H1 (cell line): ENCODE measurements around the gene LRRC49. TPM values are rescaled to one million over a fixed set of nuclear protein-coding genes. Genes with fewer than 3 reads are reported as not detected.

ENCODE experiments used
- CTCF ChIA-PET: fragments of 300-600 bp; sonication (Branson Sonifier 250); formaldehyde crosslinking; loops from one replicate; lab custom pipeline; 2021; ENCODE audit not compliant: partially characterized antibody; lab: Charles Lee
- POLR2A ChIA-PET: fragments of 300-600 bp; sonication (Branson Sonifier 250); formaldehyde crosslinking; loops from one replicate; lab custom pipeline; 2021; ENCODE audit warnings: inconsistent platforms; ENCODE audit not compliant: partially characterized antibody; lab: Charles Lee
- DNase-seq, 2 experiments: peaks; one replicate each; pipeline versions ENCODE4 v3.0.0 to v3.0.0-alpha.2; 2010 to 2022; ENCODE audit warnings: low spot score in 2 of 2, low read depth in 1 of 2, mixed read lengths in 1 of 2
- FAIRE-seq: peaks from 2 replicates; lab custom pipeline; 2011; peaks lifted over from hg19 to GRCh38; lab: Jason Lieb, UNC
- H2AFZ ChIP-seq: 2 replicates; pipeline ENCODE4 v1.8.1; 2012; ENCODE audit warnings: low read length, inconsistent platforms
- H2AK5ac ChIP-seq: 2 replicates; pipeline ENCODE4 v1.6.1; 2013; ENCODE audit warnings: low read depth, low read length
- H2BK120ac ChIP-seq: replicated peaks from 2 replicates; pipeline ENCODE3; 2013; ENCODE audit warnings: low read depth, low read length, inconsistent platforms
- H2BK12ac ChIP-seq: 2 replicates; pipeline ENCODE4 v1.6.1; 2013; ENCODE audit warnings: low read depth, low read length
- H2BK15ac ChIP-seq: 2 replicates; pipeline ENCODE4 v1.6.1; 2013; ENCODE audit warnings: low read length
- H2BK20ac ChIP-seq: 2 replicates; pipeline ENCODE4 v1.6.1; 2013; ENCODE audit warnings: low read length
- H2BK5ac ChIP-seq: 2 replicates; pipeline ENCODE4 v1.6.1; 2013; ENCODE audit warnings: low read depth, low read length
- H3K14ac ChIP-seq: 2 replicates; pipeline ENCODE4 v1.6.1; 2013; ENCODE audit warnings: inconsistent platforms; ENCODE audit not compliant: insufficient read length
- H3K18ac ChIP-seq: 2 replicates; pipeline ENCODE4 v1.6.1; 2013; ENCODE audit warnings: low read length; ENCODE audit errors: extremely low read depth
- H3K23ac ChIP-seq: 2 replicates; pipeline ENCODE4 v1.6.1; 2013; ENCODE audit warnings: inconsistent platforms; ENCODE audit not compliant: insufficient read length
- H3K23me2 ChIP-seq: 2 replicates; pipeline ENCODE4 v1.6.1; 2013; ENCODE audit warnings: low read depth, low read length
- H3K27ac ChIP-seq: 2 replicates; pipeline ENCODE4 v1.6.1; 2011; ENCODE audit warnings: low read depth, low read length, inconsistent platforms
- H3K27me3 ChIP-seq, 4 experiments: replicated peaks in 1 of 4; 1 replicate in 1 of 4; 2 replicates in 3 of 4; pipeline versions ENCODE4 v1.6.1 to v1.8.1; 2011 to 2013; ENCODE audit warnings: low read length in 3 of 4, mild to moderate bottlenecking in 3 of 4, inconsistent platforms in 2 of 4, mixed read lengths in 2 of 4, moderate library complexity in 1 of 4; ENCODE audit not compliant: control insufficient read depth in 3 of 4, insufficient read depth in 3 of 4; ENCODE audit errors: extremely low read depth in 1 of 4
- H3K36me3 ChIP-seq, 4 experiments: 2 replicates each; pipeline versions ENCODE4 v1.6.1 to v1.8.1; 2011 to 2013; ENCODE audit warnings: mild to moderate bottlenecking in 4 of 4, low read length in 3 of 4, moderate library complexity in 2 of 4, control low read depth in 1 of 4, inconsistent platforms in 1 of 4; ENCODE audit not compliant: insufficient read depth in 4 of 4, control insufficient read depth in 2 of 4
- H3K4ac ChIP-seq: replicated peaks from 2 replicates; pipeline ENCODE3; 2013; ENCODE audit warnings: low read length, low read depth, mixed read lengths, inconsistent platforms; ENCODE audit not compliant: insufficient read length
- H3K4me1 ChIP-seq, 4 experiments: replicated peaks in 1 of 4; 1 replicate in 1 of 4; 2 replicates in 3 of 4; pipeline versions ENCODE4 v1.6.1 to v1.8.1; 2011 to 2013; ENCODE audit warnings: low read length in 3 of 4, inconsistent platforms in 2 of 4, mixed read lengths in 1 of 4; ENCODE audit not compliant: insufficient read depth in 4 of 4, control insufficient read depth in 3 of 4
- H3K4me2 ChIP-seq, 2 experiments: 2 replicates each; pipeline versions ENCODE4 v1.6.1 to v1.8.1; 2011 to 2013; ENCODE audit warnings: low read depth in 2 of 2, low read length in 2 of 2, control low read depth in 1 of 2, inconsistent platforms in 1 of 2, mild to moderate bottlenecking in 1 of 2; ENCODE audit not compliant: insufficient read depth in 1 of 2
- H3K4me3 ChIP-seq, 4 experiments: fragments of 200-600, 300-600 bp in 1 of 4; sonication (generic), shearing (Covaris generic), sonication (Bioruptor Twin) in 1 of 4; 2 replicates each; pipeline versions ENCODE4 v1.5.1 to v1.8.1; 2011 to 2016; ENCODE audit warnings: low read length in 4 of 4, low read depth in 3 of 4, control low read depth in 2 of 4, inconsistent platforms in 2 of 4, mild to moderate bottlenecking in 2 of 4, mixed read lengths in 1 of 4, moderate library complexity in 1 of 4; ENCODE audit not compliant: insufficient read depth in 2 of 4; ENCODE audit errors: extremely low read depth in 1 of 4
- H3K56ac ChIP-seq: replicated peaks from 2 replicates; pipeline ENCODE3; 2013; ENCODE audit warnings: low read depth, mild to moderate bottlenecking, mixed read lengths, low read length, inconsistent platforms; ENCODE audit not compliant: insufficient read length
- H3K79me1 ChIP-seq: 2 replicates; pipeline ENCODE4 v1.6.1; 2013; ENCODE audit warnings: low read depth, low read length, control low read depth
- H3K79me2 ChIP-seq, 2 experiments: 2 replicates each; pipeline versions ENCODE4 v1.6.1 to v1.8.1; 2012 to 2013; ENCODE audit warnings: low read length in 2 of 2, mild to moderate bottlenecking in 2 of 2, inconsistent platforms in 1 of 2; ENCODE audit not compliant: insufficient read depth in 2 of 2, control insufficient read depth in 1 of 2
- H3K9ac ChIP-seq, 4 experiments: replicated peaks in 1 of 4; 1 replicate in 1 of 4; 2 replicates in 3 of 4; pipeline versions ENCODE4 v1.6.1 to v1.8.1; 2011 to 2013; ENCODE audit warnings: low read depth in 3 of 4, low read length in 3 of 4, control low read depth in 2 of 4, mild to moderate bottlenecking in 2 of 4, moderate library complexity in 2 of 4, inconsistent platforms in 1 of 4; ENCODE audit errors: extremely low read depth in 1 of 4
- H3K9me3 ChIP-seq, 2 experiments: 2 replicates each; pipeline versions ENCODE4 v1.6.1 to v1.8.1; 2012 to 2013; ENCODE audit warnings: mild to moderate bottlenecking in 2 of 2, moderate library complexity in 2 of 2, control low read depth in 1 of 2, inconsistent platforms in 1 of 2, low read depth in 1 of 2, low read length in 1 of 2, mixed read lengths in 1 of 2; ENCODE audit not compliant: insufficient read depth in 2 of 2
- H4K20me1 ChIP-seq, 2 experiments: replicated peaks in 1 of 2; 2 replicates each; pipeline versions ENCODE3 to v1.8.1; 2011 to 2013; ENCODE audit warnings: inconsistent platforms in 2 of 2, low read length in 2 of 2, mild to moderate bottlenecking in 1 of 2; ENCODE audit not compliant: insufficient read depth in 2 of 2, control insufficient read depth in 1 of 2
- H4K5ac ChIP-seq: 2 replicates; pipeline ENCODE4 v1.6.1; 2013; ENCODE audit warnings: low read length, low read depth, mixed read lengths, inconsistent platforms; ENCODE audit not compliant: insufficient read length
- H4K8ac ChIP-seq: 2 replicates; pipeline ENCODE4 v1.8.0; 2013; ENCODE audit warnings: mild to moderate bottlenecking, moderate library complexity, low read length, inconsistent platforms; ENCODE audit not compliant: insufficient read depth; ENCODE audit errors: extremely low read depth
- H4K91ac ChIP-seq: replicated peaks from 2 replicates; pipeline ENCODE3; 2013; ENCODE audit warnings: low read length, mixed read lengths, inconsistent platforms; ENCODE audit not compliant: insufficient read length
- MAX ChIP-seq: IDR thresholded peaks from 2 replicates; pipeline ENCODE4 v1.6.1; 2012; ENCODE audit warnings: inconsistent platforms
- RNF2 ChIP-seq: fragments of 200-900, 300-1000 bp; sonication (generic); IDR thresholded peaks from 2 replicates; pipeline ENCODE4 v1.7.1; 2016; ENCODE audit warnings: borderline replicate concordance, low read depth, mild to moderate bottlenecking, antibody characterized with exemption, low read length; ENCODE audit not compliant: poor library complexity, severe bottlenecking; ENCODE audit errors: missing control alignments
- YY1 ChIP-seq: IDR thresholded peaks from 2 replicates; pipeline ENCODE4 v1.6.1; 2011; ENCODE audit warnings: low read depth, mild to moderate bottlenecking, low read length
- WGBS, 2 experiments: shearing (Covaris generic) in 1 of 2; methylation state at CpG; one replicate each; pipeline versions ENCODE4 v1.1.6 to v1.1.7; 2013 to 2015; ENCODE audit warnings: low lambda C conversion rate in 2 of 2, mixed read lengths in 2 of 2, inconsistent platforms in 1 of 2, low coverage in 1 of 2, missing lambda C conversion rate in 1 of 2; ENCODE audit not compliant: insufficient replicate concordance in 2 of 2, insufficient coverage in 1 of 2, insufficient read length in 1 of 2; ENCODE audit errors: extremely low coverage in 1 of 2, missing lambda C conversion rate in 1 of 2; 5-methylcytosine and 5-hydroxymethylcytosine counted together
- polyA plus RNA-seq, 7 experiments: library from polyadenylated mRNA; depleted of rRNA in 3 of 7; stranded (reverse) in 5 of 7; unstranded in 2 of 7; fragments of >200 nt in 5 of 7; fragments of 200-250 nt in 2 of 7; gene quantifications; 1 replicate in 5 of 7; 2 replicates in 1 of 7; 4 replicates in 1 of 7; pipeline versions ENCODE4 v1.2.1 to v1.2.3, GENCODE V29; 2011 to 2013; ENCODE audit warnings: missing spikeins in 2 of 7, mixed read lengths in 2 of 7
- total RNA-seq: library from RNA; stranded (reverse); fragmentation: NEBNext Ultra II Directional; extraction: Animal tissue kit (Norgen Biotek cat#: 25700); gene quantifications from 2 replicates; pipeline ENCODE4 v1.2.1, GENCODE V29; 2021

Gene LRRC49
- total and polyA plus RNA-seq, 2 of the 8 experiments (the other 6 are each of a cell fraction or from before 2014, with no cell fraction given): 5.0 to 10.4 TPM

GRCh38 chr15:70976851-70977250 lies 84.2 kb downstream of the LRRC49 start:
- Histone ChIP-seq H3K4me1 (no peaks in the 10 kb centered on the region), H4K91ac (no peak overlapping the region), H3K23me2 (no peaks in the 10 kb centered on the region), H3K9ac (no peak overlapping the region), H3K79me1 (no peaks in the 10 kb centered on the region), H3K56ac (no peak overlapping the region), H4K8ac (no peak overlapping the region), H3K27ac (no peak overlapping the region), H3K23ac (no peak overlapping the region), H2BK15ac (no peak overlapping the region), H3K18ac (no peak overlapping the region), H2BK120ac (no peak overlapping the region), H3K4me2 (no peak overlapping the region), H4K20me1 (no peaks in the 10 kb centered on the region), H3K79me2 (no peaks in the 10 kb centered on the region), H3K4ac (no peak overlapping the region), H4K5ac (no peak overlapping the region), H2BK5ac (no peak overlapping the region), H3K4me3 (no peak overlapping the region), H3K9me3 (no peaks in the 10 kb centered on the region), H3K36me3 (no peaks in the 10 kb centered on the region), H3K27me3 (no peaks in the 10 kb centered on the region), H3K14ac (no peak overlapping the region), H2AK5ac (no peak overlapping the region), H2BK20ac (no peak overlapping the region), H2AFZ (no peak overlapping the region), H2BK12ac (no peak overlapping the region)
- no peak for DNase-seq
- POLR2A ChIA-PET: interaction anchor here (0.6 kb wide), 1 partner anchor 762 kb away, joined by 3 read pairs; no protein-coding TSS in a partner anchor
- 85% methylated on average over 2 of the region's 2 CpGs; no CpG with 5 or more reads in 1 of the 2 experiments for WGBS, 2 experiments
- CTCF ChIA-PET: no interaction called here
- FAIRE-seq: no peak
- TF ChIP-seq RNF2 (no peak), YY1 (no peak), MAX (no peak)
